Activated CD4-positive, alpha-beta T cell treated with anti-CD3 and anti-CD28 coated beads, Interleukin-2, amount 50 U/mL, for 24 hours (primary cell): Measurements from ENCODE around the gene FGD4.
"Not testable (repeated sequence)": the region's sequence is repeated elsewhere in the genome, so short reads cannot be mapped to it uniquely, and the experiment has no call there.

Experiments used
- DNase-seq, 2 donors: peaks; one replicate each; pipeline ENCODE4 v3.0.0-alpha.2; 2020; ENCODE audit warnings: low read depth in 1 of 2, low spot score in 1 of 2

FGD4 gene

GRCh38 chr12:32516230-32516629 lies 116.9 kb downstream of the FGD4 start:
- no peak for DNase-seq

- DNase-seq: no peak
These were observed 118.6 kb downstream of the FGD4 start for GRCh38 chr12:32517966-32518365.

- no peak for DNase-seq
These were observed 119.7 kb downstream of the FGD4 start for GRCh38 chr12:32519047-32519446.

- no peak for DNase-seq
These were observed 123.2 kb downstream of the FGD4 start for GRCh38 chr12:32522331-32523221.

- DNase-seq: not testable (repeated sequence)
These were observed 126.4 kb downstream of the FGD4 start for GRCh38 chr12:32525802-32526201.

- DNase-seq: not testable (repeated sequence)
These were observed 127.0 kb downstream of the FGD4 start for GRCh38 chr12:32526343-32526742.

GRCh38 chr12:32532422-32532821 lies 133.1 kb downstream of the FGD4 start:
- no peak for DNase-seq

- no peak for DNase-seq
These were observed 133.6 kb downstream of the FGD4 start for GRCh38 chr12:32532951-32533350.

GRCh38 chr12:32533506-32533905 lies 134.1 kb downstream of the FGD4 start:
- not testable (repeated sequence) for DNase-seq

GRCh38 chr12:32533971-32534590 lies 134.7 kb downstream of the FGD4 start:
- DNase-seq: no peak

- DNase-seq: no peak
These were observed 135.3 kb downstream of the FGD4 start for GRCh38 chr12:32534698-32535097.

GRCh38 chr12:32535288-32535999 lies 136.1 kb downstream of the FGD4 start:
- DNase-seq: no peak

- no peak for DNase-seq
These were observed 136.6 kb downstream of the FGD4 start for GRCh38 chr12:32536000-32536345.

GRCh38 chr12:32541754-32542374 lies 142.5 kb downstream of the FGD4 start:
- no peak for DNase-seq

- DNase-seq: no peak
These were observed 143.3 kb downstream of the FGD4 start for GRCh38 chr12:32542428-32543229.

- DNase-seq: no peak
These were observed 145.5 kb downstream of the FGD4 start for GRCh38 chr12:32544893-32545292.

GRCh38 chr12:32545413-32545980 lies 146.1 kb downstream of the FGD4 start:
- DNase-seq: no peak

- DNase-seq: no peak
These were observed 146.9 kb downstream of the FGD4 start for GRCh38 chr12:32546272-32546671.

GRCh38 chr12:32548691-32549281 lies 149.4 kb downstream of the FGD4 start:
- no peak for DNase-seq

GRCh38 chr12:32549675-32550079 lies 150.3 kb downstream of the FGD4 start:
- no peak for DNase-seq
